Upper lobe of left lung (tissue), 6 donors: ENCODE measurements around the gene GPR146. TPM values are rescaled to one million over a fixed set of nuclear protein-coding genes. Genes with fewer than 3 reads are reported as not detected.

Experiments used
- ATAC-seq, 2 donors: fragments of 200-7000 bp; cut with Tn5 transposase; one replicate each; pipeline ENCODE4 v1.9.1; 2022; ENCODE audit warnings: mild to moderate bottlenecking in 2 of 2, moderate library complexity in 2 of 2; ENCODE audit not compliant: low FRiP score in 2 of 2
- DNase-seq, 2 donors: peaks; one replicate each; pipeline ENCODE4 v3.0.0-alpha.2; 2019 to 2020
- H3K27ac ChIP-seq, 4 donors: fragments of 200-600 bp; sonication (generic); one replicate each; pipeline ENCODE4 v1.5.1; 2016 to 2019
- H3K27me3 ChIP-seq, 4 donors: fragments of 200-600 bp; sonication (generic); one replicate each; pipeline ENCODE4 v1.5.1; 2017 to 2019
- H3K36me3 ChIP-seq, 4 donors: fragments of 200-600 bp; sonication (generic); one replicate each; pipeline ENCODE4 v1.5.1; 2016 to 2019
- H3K4me1 ChIP-seq, 4 donors: fragments of 200-600 bp; sonication (generic); one replicate each; pipeline ENCODE4 v1.5.1; 2018 to 2019
- H3K4me3 ChIP-seq, 4 donors: fragments of 200-600 bp; sonication (generic); one replicate each; pipeline ENCODE4 v1.5.1; 2017 to 2019; ENCODE audit warnings: mild to moderate bottlenecking in 2 of 4, moderate library complexity in 1 of 4
- H3K9me3 ChIP-seq, 4 donors: fragments of 200-600 bp; sonication (generic); one replicate each; pipeline ENCODE4 v1.5.1; 2018 to 2019
- EP300 ChIP-seq, 4 donors: sonication (generic); formaldehyde crosslinking; IDR thresholded peaks; one replicate each; pipeline ENCODE4 v1.5.1; 2017; ENCODE audit warnings: antibody characterized with exemption in 4 of 4, control low read depth in 2 of 4
- POLR2A ChIP-seq, 4 donors: fragments of 450-650 bp; IDR thresholded peaks; one replicate each; pipeline ENCODE4 v1.5.1; 2016 to 2017; ENCODE audit warnings: antibody characterized with exemption in 4 of 4, mild to moderate bottlenecking in 2 of 4
- POLR2AphosphoS5 ChIP-seq, 2 donors: sonication (generic); formaldehyde crosslinking; IDR thresholded peaks; one replicate each; pipeline ENCODE4 v1.5.1; 2017; ENCODE audit warnings: antibody characterized with exemption in 2 of 2
- WGBS, 2 donors: methylation state at CpG; one replicate each; pipeline ENCODE4 v1.1.5; 2017 to 2018; 5-methylcytosine and 5-hydroxymethylcytosine counted together
- total RNA-seq, 6 donors: library from RNA; depleted of rRNA in 4 of 6; stranded (reverse); fragments of >200 nt in 4 of 6; gene quantifications; one replicate each; pipeline versions ENCODE4 v1.1.0 to v1.2.1, GENCODE V29; 2016 to 2021
- TF ChIP-seq, protein P1 (sequence below), 6 experiments: fragments of 450-650 bp in 4 of 6; fragments of 200-600 bp in 2 of 6; sonication (generic) in 2 of 6; IDR thresholded peaks; one replicate each; pipeline ENCODE4 v1.5.1; 2016 to 2019; ENCODE audit warnings: antibody characterized with exemption in 6 of 6
- donor health status: DM: no; HTN: no; CAD: no; lungs with moderate emphysema.
- donor health status: DM: no; HTN: yes; CAD: no; lungs with severe emphysema.

Gene GPR146, protein sequence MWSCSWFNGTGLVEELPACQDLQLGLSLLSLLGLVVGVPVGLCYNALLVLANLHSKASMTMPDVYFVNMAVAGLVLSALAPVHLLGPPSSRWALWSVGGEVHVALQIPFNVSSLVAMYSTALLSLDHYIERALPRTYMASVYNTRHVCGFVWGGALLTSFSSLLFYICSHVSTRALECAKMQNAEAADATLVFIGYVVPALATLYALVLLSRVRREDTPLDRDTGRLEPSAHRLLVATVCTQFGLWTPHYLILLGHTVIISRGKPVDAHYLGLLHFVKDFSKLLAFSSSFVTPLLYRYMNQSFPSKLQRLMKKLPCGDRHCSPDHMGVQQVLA
- 10 to 100 TPM; 11.2 to 32.8 (median 28.9) TPM for total RNA-seq

DNA sequence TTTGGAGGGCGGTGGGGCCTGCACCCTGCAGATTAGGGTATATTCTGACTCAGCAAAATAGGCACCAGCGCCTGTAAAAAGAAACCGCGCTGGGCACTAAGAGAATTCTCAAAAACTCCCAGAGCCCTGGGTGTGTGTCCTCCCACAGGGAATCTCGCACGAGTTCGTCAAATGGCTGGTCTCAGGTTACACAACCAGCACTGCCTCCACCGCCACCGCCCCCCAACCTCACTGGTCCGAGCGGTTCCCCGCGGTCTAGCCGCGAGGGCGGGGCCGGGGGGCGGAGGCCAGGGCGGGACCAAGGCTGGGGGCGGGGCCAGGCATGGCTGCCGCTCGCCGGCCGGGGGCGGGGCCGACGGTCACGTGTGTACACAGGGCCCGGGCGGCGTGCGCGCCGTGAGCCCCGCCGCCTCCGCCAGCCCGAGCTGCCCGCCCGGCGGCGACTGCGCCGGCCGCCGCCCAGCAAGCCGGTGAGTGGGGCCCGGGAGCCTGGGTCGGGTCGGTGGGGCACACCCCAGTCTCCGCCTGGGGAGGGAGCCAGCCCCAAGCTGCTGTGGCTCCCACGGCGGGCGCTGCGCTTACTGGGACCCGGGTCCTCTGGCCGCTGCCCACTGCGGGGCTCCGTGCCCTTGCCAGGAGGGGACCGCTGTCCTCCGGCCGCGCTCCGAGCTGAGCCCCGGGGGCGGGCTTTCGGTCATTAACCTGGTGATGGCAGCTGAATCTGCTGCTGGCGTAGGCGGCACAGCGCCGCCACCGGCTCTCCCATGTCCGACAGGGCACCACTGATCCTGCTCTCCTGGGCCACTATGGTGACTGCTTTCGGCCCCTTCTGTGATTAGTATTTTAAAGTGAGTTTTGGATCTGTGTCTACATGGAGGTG is at the start of gene GPR146:
Gene GPR146 (plus strand): TSS at position 358 of the 880 bp plus-strand sequence. CDS start 12,970 bp downstream, outside the sequence.
- H3K27ac ChIP-seq = peak within 1 kb of the TSS; percentile 87 to 89 (median 88)
- H3K4me1 ChIP-seq = peaks cover 58 to 90% (median 79%) of the 10 kb centered on the region in 4 donors
- TF ChIP-seq, protein P1, sequence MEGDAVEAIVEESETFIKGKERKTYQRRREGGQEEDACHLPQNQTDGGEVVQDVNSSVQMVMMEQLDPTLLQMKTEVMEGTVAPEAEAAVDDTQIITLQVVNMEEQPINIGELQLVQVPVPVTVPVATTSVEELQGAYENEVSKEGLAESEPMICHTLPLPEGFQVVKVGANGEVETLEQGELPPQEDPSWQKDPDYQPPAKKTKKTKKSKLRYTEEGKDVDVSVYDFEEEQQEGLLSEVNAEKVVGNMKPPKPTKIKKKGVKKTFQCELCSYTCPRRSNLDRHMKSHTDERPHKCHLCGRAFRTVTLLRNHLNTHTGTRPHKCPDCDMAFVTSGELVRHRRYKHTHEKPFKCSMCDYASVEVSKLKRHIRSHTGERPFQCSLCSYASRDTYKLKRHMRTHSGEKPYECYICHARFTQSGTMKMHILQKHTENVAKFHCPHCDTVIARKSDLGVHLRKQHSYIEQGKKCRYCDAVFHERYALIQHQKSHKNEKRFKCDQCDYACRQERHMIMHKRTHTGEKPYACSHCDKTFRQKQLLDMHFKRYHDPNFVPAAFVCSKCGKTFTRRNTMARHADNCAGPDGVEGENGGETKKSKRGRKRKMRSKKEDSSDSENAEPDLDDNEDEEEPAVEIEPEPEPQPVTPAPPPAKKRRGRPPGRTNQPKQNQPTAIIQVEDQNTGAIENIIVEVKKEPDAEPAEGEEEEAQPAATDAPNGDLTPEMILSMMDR (IDR thresholded peaks at IDR 0.05) = peak in 5 of 6 experiments; percentile 53 to 79 (median 59)
- TF ChIP-seq EP300 (IDR thresholded peaks at IDR 0.05) = no peak
- TF ChIP-seq POLR2AphosphoS5 (IDR thresholded peaks at IDR 0.05) = peak; percentile 28 to 76
- peak in 3 of 4 donors; percentile 30 to 60 (median 57) for TF ChIP-seq POLR2A (IDR thresholded peaks at IDR 0.05)
- WGBS, 2 donors = 0 to 1% methylated on average over 17 to 20 of the region's 74 CpGs
- no peaks in the 10 kb centered on the region for H3K9me3 ChIP-seq
- H3K36me3 ChIP-seq = no peaks in the 10 kb centered on the region
- H3K4me3 ChIP-seq = peak within 1 kb of the TSS; percentile 63 to 84 (median 80)
- H3K27me3 ChIP-seq = no peaks in the 10 kb centered on the region
- peak; percentile 98 to 99 for ATAC-seq
- peak; percentile 98 to 100 for DNase-seq

DNA sequence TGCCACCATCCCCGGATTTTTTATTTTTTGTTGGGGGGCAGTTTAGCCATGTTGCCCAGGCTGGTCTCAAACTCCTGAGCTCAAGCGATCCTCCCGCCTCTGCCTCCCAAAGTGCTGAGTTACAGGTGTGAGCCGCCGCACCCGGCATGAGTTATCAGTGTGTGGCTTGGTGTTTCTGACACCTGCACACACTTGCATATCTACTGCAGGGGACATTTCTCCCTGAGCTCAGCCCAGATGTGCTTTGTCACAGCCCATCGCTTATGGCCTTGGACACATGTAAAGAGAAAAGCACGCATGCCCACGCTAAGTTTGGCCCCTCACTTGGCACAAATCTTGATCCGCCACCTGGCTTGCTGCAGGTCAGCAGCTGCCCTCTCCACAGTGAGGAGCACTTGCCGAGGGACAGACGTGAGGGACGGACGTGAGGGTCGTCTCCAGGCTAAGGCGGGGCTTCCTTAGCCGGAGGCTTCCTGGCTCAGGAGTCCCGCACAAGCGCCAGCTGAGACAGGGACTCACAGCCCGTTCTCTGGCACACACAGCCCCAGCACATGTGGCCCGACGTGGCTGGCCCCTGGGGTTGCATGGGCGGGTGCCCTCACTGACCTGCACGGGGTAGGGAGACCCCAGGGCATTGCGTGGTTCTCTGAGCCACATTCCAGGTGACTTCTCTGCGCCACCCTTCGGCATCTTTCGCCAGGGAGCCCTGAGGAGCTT is 49.6 kb upstream of the GPR146 start:
- 81 to 84% methylated on average over 20 to 25 of the region's 28 CpGs for WGBS, 2 donors
- DNase-seq (peak in 1 of 2 donors; percentile 74), ATAC-seq (no peak)
- Histone ChIP-seq H3K4me3 (no peak overlapping the region), H3K9me3 (no peaks in the 10 kb centered on the region), H3K4me1 (peaks cover 0 to 11% (median 7%) of the 10 kb centered on the region in 4 donors), H3K27me3 (no peaks in the 10 kb centered on the region), H3K27ac (no peak overlapping the region), H3K36me3 (peaks cover 0 to 36% (median 14%) of the 10 kb centered on the region in 4 donors)
- TF ChIP-seq POLR2AphosphoS5 (IDR thresholded peaks at IDR 0.05) (no peak), POLR2A (IDR thresholded peaks at IDR 0.05) (no peak), EP300 (IDR thresholded peaks at IDR 0.05) (no peak)
- TF ChIP-seq, protein P1 (IDR thresholded peaks at IDR 0.05) = no peak

DNA sequence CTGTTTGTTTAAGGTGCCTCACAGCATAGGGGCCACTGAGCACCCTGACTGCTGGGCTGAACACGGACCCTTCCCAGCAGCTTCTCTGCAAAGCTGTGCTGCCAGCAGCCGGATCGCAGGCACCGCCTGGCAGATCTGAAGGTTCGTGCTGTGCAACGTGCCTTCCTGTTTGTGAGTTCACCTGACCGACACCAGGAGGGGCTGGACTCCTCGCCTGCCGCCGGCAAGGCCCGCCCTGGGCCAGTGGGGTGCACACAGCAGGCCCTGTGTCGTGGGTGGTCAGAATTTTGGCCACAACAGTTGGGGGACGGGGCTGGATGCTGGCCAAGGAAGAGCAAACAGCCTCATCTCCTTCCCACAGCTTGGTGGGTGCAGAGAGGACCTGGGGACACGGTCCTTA is 48.8 kb upstream of the GPR146 start:
- ATAC-seq (no peak), DNase-seq (peak in 1 of 2 donors; percentile 71)
- Histone ChIP-seq H3K4me3 (no peak overlapping the region), H3K27me3 (no peaks in the 10 kb centered on the region), H3K4me1 (peaks cover 0 to 11% (median 7%) of the 10 kb centered on the region in 4 donors), H3K27ac (no peak overlapping the region), H3K36me3 (peaks cover 0 to 38% (median 17%) of the 10 kb centered on the region in 4 donors), H3K9me3 (no peaks in the 10 kb centered on the region)
- 85 to 94% methylated on average over 13 to 14 of the region's 14 CpGs for WGBS, 2 donors
- TF ChIP-seq, protein P1 (IDR thresholded peaks at IDR 0.05) = no peak
- TF ChIP-seq EP300 (IDR thresholded peaks at IDR 0.05) (no peak), POLR2AphosphoS5 (IDR thresholded peaks at IDR 0.05) (no peak), POLR2A (IDR thresholded peaks at IDR 0.05) (no peak)

DNA sequence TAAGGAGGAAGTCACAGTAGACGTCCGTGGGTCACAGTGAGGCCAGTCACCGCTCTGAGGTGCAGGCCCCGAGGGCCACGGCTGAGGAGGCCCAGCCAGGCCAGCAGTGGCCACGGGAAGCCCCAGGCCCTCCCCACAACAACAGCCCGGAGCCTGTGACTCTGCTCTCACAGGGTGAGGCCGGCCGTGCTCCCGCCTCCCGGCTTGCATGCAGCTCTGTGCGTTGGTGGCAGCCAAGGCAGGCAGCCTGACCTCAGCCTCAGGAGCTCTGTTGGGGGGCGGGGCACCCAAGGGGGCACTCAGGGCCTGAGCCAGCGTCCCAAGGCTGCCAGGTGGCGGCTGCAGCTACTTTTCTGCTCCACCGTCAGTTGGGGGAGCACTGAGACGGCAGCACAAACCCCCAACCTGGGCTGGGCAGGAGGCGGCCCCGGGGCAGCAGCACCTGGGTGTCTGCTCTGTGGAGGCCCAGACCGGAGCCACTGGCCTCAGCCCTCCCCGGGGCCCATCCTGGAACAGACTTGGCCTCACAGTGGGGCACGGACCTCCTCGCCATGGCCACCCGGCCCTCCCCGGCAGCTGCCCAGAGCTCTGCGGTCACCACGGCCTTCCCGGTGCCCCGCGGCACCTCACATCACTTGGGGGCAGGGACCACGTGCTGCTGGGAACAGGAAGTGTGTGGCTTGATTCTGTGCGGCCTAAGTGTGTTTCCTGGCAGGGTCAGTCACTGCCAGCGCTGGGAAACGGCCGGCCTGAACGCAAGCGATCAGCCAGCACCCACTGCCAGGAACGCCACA is 48.1 kb upstream of the GPR146 start:
- Histone ChIP-seq H3K4me1 (peaks cover 0 to 11% (median 7%) of the 10 kb centered on the region in 4 donors), H3K4me3 (no peak overlapping the region), H3K9me3 (no peaks in the 10 kb centered on the region), H3K36me3 (peaks cover 0 to 38% (median 17%) of the 10 kb centered on the region in 4 donors), H3K27ac (no peak overlapping the region), H3K27me3 (no peaks in the 10 kb centered on the region)
- 82 to 88% methylated on average over 11 to 19 of the region's 38 CpGs for WGBS, 2 donors
- ATAC-seq (no peak), DNase-seq (peak in 1 of 2 donors; percentile 81)
- TF ChIP-seq EP300 (IDR thresholded peaks at IDR 0.05) (no peak), POLR2AphosphoS5 (IDR thresholded peaks at IDR 0.05) (no peak), POLR2A (IDR thresholded peaks at IDR 0.05) (no peak)
- TF ChIP-seq, protein P1 (IDR thresholded peaks at IDR 0.05) = no peak
